ENCODE data around the gene CD96.

Gene CD96

GRCh38 chr3:111541911-111542483 is at the start of gene CD96:
TSS of gene CD96 (plus strand) at chr3:111542197. CDS start at chr3:111542249, 52 bp downstream.
- no peak within 1 kb of the TSS for H3K27ac ChIP-seq
- TF ChIP-seq CTCF (IDR thresholded peaks at IDR 0.05): no peak
- TF ChIP-seq ZFX (IDR thresholded peaks at IDR 0.05; ENCODE audit: borderline replicate concordance): no peak

- H3K27ac ChIP-seq: no peak overlapping the region
- TF ChIP-seq CTCF (IDR thresholded peaks at IDR 0.05) (no peak), ZFX (IDR thresholded peaks at IDR 0.05; ENCODE audit: borderline replicate concordance) (no peak)
These were observed 48.7 kb upstream of the CD96 start for GRCh38 chr3:111493276-111493675.

- H3K27ac ChIP-seq: no peak overlapping the region
- no peak for TF ChIP-seq ZFX (IDR thresholded peaks at IDR 0.05; ENCODE audit: borderline replicate concordance)
- no peak for TF ChIP-seq CTCF (IDR thresholded peaks at IDR 0.05)
These were observed 45.0 kb upstream of the CD96 start for GRCh38 chr3:111496894-111497559.

GRCh38 chr3:111498022-111498421 is 44.0 kb upstream of the CD96 start:
- no peak for TF ChIP-seq CTCF (IDR thresholded peaks at IDR 0.05)
- TF ChIP-seq ZFX (IDR thresholded peaks at IDR 0.05; ENCODE audit: borderline replicate concordance): no peak

GRCh38 chr3:111506435-111506834 is 35.6 kb upstream of the CD96 start:
- no peak for TF ChIP-seq ZFX (IDR thresholded peaks at IDR 0.05; ENCODE audit: borderline replicate concordance)
- no peak for TF ChIP-seq CTCF (IDR thresholded peaks at IDR 0.05)
- H3K27ac ChIP-seq: no peak overlapping the region

More at GRCh38 chr3:111498022-111498421, 44.0 kb upstream of the CD96 start:
- H3K27ac ChIP-seq: no peak overlapping the region

- no peak overlapping the region for H3K27ac ChIP-seq
- TF ChIP-seq ZFX (IDR thresholded peaks at IDR 0.05; ENCODE audit: borderline replicate concordance) (no peak), CTCF (IDR thresholded peaks at IDR 0.05) (no peak)
These were observed 32.7 kb upstream of the CD96 start for GRCh38 chr3:111509308-111509707.

GRCh38 chr3:111517801-111518200 is 24.2 kb upstream of the CD96 start:
- no peak for TF ChIP-seq ZFX (IDR thresholded peaks at IDR 0.05; ENCODE audit: borderline replicate concordance)
- TF ChIP-seq CTCF (IDR thresholded peaks at IDR 0.05): no peak
- no peak overlapping the region for H3K27ac ChIP-seq

Data from 22Rv1 (cell line).